Measurements from ENCODE around the gene ERI3.

Gene ERI3

GRCh38 chr1:44254392-44254910 is 100.6 kb downstream of the ERI3 start:
- Mint-ChIP-seq H3K36me3 (ENCODE audit: low read depth) (peaks cover 6% of the 10 kb centered on the region), H3K27me3 (ENCODE audit: low read depth, poor library complexity) (peaks cover 8% of the 10 kb centered on the region), H3K9me3 (no peaks in the 10 kb centered on the region), H3K27ac (no peak overlapping the region), H3K4me1 (peaks cover 34% of the 10 kb centered on the region), H3K4me3 (no peak overlapping the region)
- DNase-seq: no peak
- TF ChIP-seq CTCF (IDR thresholded peaks at IDR 0.05): no peak

- peaks cover 12% of the 10 kb centered on the region for H3K27me3 Mint-ChIP-seq (ENCODE audit: low read depth, poor library complexity)
- no peak for DNase-seq
- no peaks in the 10 kb centered on the region for H3K9me3 Mint-ChIP-seq
- H3K36me3 Mint-ChIP-seq (ENCODE audit: low read depth): peaks cover 14% of the 10 kb centered on the region
- peaks cover 15% of the 10 kb centered on the region for H3K4me1 Mint-ChIP-seq
- TF ChIP-seq CTCF (IDR thresholded peaks at IDR 0.05): no peak
- H3K4me3 Mint-ChIP-seq: no peak overlapping the region
- no peak overlapping the region for H3K27ac Mint-ChIP-seq
These were observed 102.9 kb downstream of the ERI3 start for GRCh38 chr1:44251989-44252671.

- Mint-ChIP-seq H3K9me3 (no peaks in the 10 kb centered on the region), H3K4me3 (no peak overlapping the region), H3K27ac (peak overlapping the region; percentile 44), H3K4me1 (peaks cover 8% of the 10 kb centered on the region), H3K36me3 (ENCODE audit: low read depth) (peaks cover 16% of the 10 kb centered on the region), H3K27me3 (ENCODE audit: low read depth, poor library complexity) (peaks cover 10% of the 10 kb centered on the region)
- TF ChIP-seq CTCF (IDR thresholded peaks at IDR 0.05): no peak
- no peak for DNase-seq
These were observed 103.6 kb downstream of the ERI3 start for GRCh38 chr1:44251486-44251885.

GRCh38 chr1:44250068-44250781 is 104.8 kb downstream of the ERI3 start:
- Mint-ChIP-seq H3K27ac (no peak overlapping the region), H3K9me3 (no peaks in the 10 kb centered on the region), H3K4me3 (no peak overlapping the region), H3K36me3 (ENCODE audit: low read depth) (peaks cover 16% of the 10 kb centered on the region), H3K27me3 (ENCODE audit: low read depth, poor library complexity) (peaks cover 8% of the 10 kb centered on the region), H3K4me1 (peaks cover 17% of the 10 kb centered on the region)
- TF ChIP-seq CTCF (IDR thresholded peaks at IDR 0.05): no peak
- no peak for DNase-seq

GRCh38 chr1:44249543-44249942 is 105.5 kb downstream of the ERI3 start:
- no peak overlapping the region for H3K4me3 Mint-ChIP-seq
- no peak for DNase-seq
- peaks cover 18% of the 10 kb centered on the region for H3K36me3 Mint-ChIP-seq (ENCODE audit: low read depth)
- peaks cover 12% of the 10 kb centered on the region for H3K27me3 Mint-ChIP-seq (ENCODE audit: low read depth, poor library complexity)
- H3K27ac Mint-ChIP-seq: no peak overlapping the region
- no peaks in the 10 kb centered on the region for H3K9me3 Mint-ChIP-seq
- TF ChIP-seq CTCF (IDR thresholded peaks at IDR 0.05): no peak
- H3K4me1 Mint-ChIP-seq: peaks cover 24% of the 10 kb centered on the region
